HEK293T (cell line): ENCODE measurements around the gene CALR3.
"Not testable (repeated sequence)": the region's sequence is repeated elsewhere in the genome, so short reads cannot be mapped to it uniquely, and the experiment has no call there.

Experiments
- CTCF ChIA-PET: fragments of 350-600 bp; formaldehyde crosslinking; extraction: SDS; loops from one replicate; lab custom pipeline; 2021; ENCODE audit warnings: antibody characterized with exemption, inconsistent platforms; lab: Yijun Ruan, JAX
- POLR2A ChIA-PET: fragments of 350-600 bp; formaldehyde crosslinking; extraction: SDS; loops from one replicate; lab custom pipeline; 2020; ENCODE audit warnings: antibody characterized with exemption, inconsistent platforms; lab: Yijun Ruan, JAX
- DNase-seq: peaks from one replicate; pipeline ENCODE4 v3.0.0; 2012; ENCODE audit warnings: mixed read lengths; ENCODE audit errors: extremely low spot score
- ARNT ChIP-seq: fragments of 450-650 bp; IDR thresholded peaks from 2 replicates; pipeline ENCODE4 v1.6.1; 2017; ENCODE audit warnings: mild to moderate bottlenecking
- BHLHE40 ChIP-seq: fragments of 450-650 bp; IDR thresholded peaks from 2 replicates; pipeline ENCODE4 v1.6.1; 2016; ENCODE audit warnings: mild to moderate bottlenecking, moderate library complexity, borderline replicate concordance
- CTBP1 ChIP-seq: fragments of 450-650 bp; IDR thresholded peaks from 2 replicates; pipeline ENCODE4 v1.6.1; 2016; ENCODE audit warnings: borderline replicate concordance
- ELF4 ChIP-seq: fragments of 450-650 bp; IDR thresholded peaks from 2 replicates; pipeline ENCODE4 v1.6.1; 2017; ENCODE audit warnings: antibody characterized with exemption
- FOXA1 ChIP-seq: fragments of 450-650 bp; IDR thresholded peaks from 2 replicates; pipeline ENCODE4 v1.6.1; 2016; ENCODE audit warnings: mild to moderate bottlenecking
- FOXM1 ChIP-seq: fragments of 450-650 bp; IDR thresholded peaks from 2 replicates; pipeline ENCODE4 v1.6.1; 2017; ENCODE audit warnings: mild to moderate bottlenecking, borderline replicate concordance
- HDGF ChIP-seq: fragments of 450-650 bp; IDR thresholded peaks from 2 replicates; pipeline ENCODE4 v1.6.1; 2017; ENCODE audit warnings: antibody characterized with exemption, borderline replicate concordance
- L3MBTL2 ChIP-seq: fragments of 450-650 bp; conservative IDR thresholded peaks from 2 replicates; pipeline ENCODE4 v1.6.1; 2016; ENCODE audit warnings: mild to moderate bottlenecking
- LEF1 ChIP-seq: fragments of 450-650 bp; IDR thresholded peaks from 2 replicates; pipeline ENCODE4 v1.6.1; 2017; ENCODE audit warnings: mild to moderate bottlenecking, borderline replicate concordance
- NFRKB ChIP-seq: fragments of 450-650 bp; IDR thresholded peaks from 2 replicates; pipeline ENCODE4 v1.6.1; 2016; ENCODE audit warnings: mild to moderate bottlenecking, moderate library complexity
- SP1 ChIP-seq: fragments of 450-650 bp; IDR thresholded peaks from 2 replicates; pipeline ENCODE4 v1.6.1; 2017
- SUZ12 ChIP-seq: fragments of 450-650 bp; IDR thresholded peaks from 2 replicates; pipeline ENCODE4 v1.6.1; 2016; ENCODE audit warnings: mild to moderate bottlenecking
- TARDBP ChIP-seq: fragments of 450-650 bp; IDR thresholded peaks from 2 replicates; pipeline ENCODE4 v1.6.1; 2016
- ZNF384 ChIP-seq: fragments of 450-650 bp; IDR thresholded peaks from 2 replicates; pipeline ENCODE4 v1.6.1; 2016
- TF ChIP-seq, protein P1 (sequence below): fragments of 450-650 bp; IDR thresholded peaks from 2 replicates; pipeline ENCODE4 v1.6.1; 2016

CALR3 gene

GRCh38 chr19:16476401-16476800, 19.6 kb downstream of the CALR3 start:
- POLR2A ChIA-PET: no interaction called here
- no peak for TF ChIP-seq FOXM1
- DNase-seq: no peak
- CTCF ChIA-PET: no interaction called here

- ChIA-PET POLR2A (no interaction called here), CTCF (no interaction called here)
- DNase-seq: no peak
- no peak for TF ChIP-seq ZNF384
- no peak for TF ChIP-seq NFRKB
- TF ChIP-seq TARDBP: no peak
- no peak for TF ChIP-seq FOXM1
- no peak for TF ChIP-seq LEF1
- TF ChIP-seq SUZ12: no peak
- TF ChIP-seq BHLHE40: no peak
- TF ChIP-seq ARNT: no peak
- no peak for TF ChIP-seq FOXA1
- no peak for TF ChIP-seq ELF4
- TF ChIP-seq, protein P1, sequence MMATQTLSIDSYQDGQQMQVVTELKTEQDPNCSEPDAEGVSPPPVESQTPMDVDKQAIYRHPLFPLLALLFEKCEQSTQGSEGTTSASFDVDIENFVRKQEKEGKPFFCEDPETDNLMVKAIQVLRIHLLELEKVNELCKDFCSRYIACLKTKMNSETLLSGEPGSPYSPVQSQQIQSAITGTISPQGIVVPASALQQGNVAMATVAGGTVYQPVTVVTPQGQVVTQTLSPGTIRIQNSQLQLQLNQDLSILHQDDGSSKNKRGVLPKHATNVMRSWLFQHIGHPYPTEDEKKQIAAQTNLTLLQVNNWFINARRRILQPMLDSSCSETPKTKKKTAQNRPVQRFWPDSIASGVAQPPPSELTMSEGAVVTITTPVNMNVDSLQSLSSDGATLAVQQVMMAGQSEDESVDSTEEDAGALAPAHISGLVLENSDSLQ: no peak
- no peak for TF ChIP-seq L3MBTL2
- TF ChIP-seq CTBP1: no peak
- TF ChIP-seq SP1: no peak
- no peak for TF ChIP-seq HDGF
Measured at GRCh38 chr19:16473875-16474392, 22.0 kb downstream of the CALR3 start.

DNA sequence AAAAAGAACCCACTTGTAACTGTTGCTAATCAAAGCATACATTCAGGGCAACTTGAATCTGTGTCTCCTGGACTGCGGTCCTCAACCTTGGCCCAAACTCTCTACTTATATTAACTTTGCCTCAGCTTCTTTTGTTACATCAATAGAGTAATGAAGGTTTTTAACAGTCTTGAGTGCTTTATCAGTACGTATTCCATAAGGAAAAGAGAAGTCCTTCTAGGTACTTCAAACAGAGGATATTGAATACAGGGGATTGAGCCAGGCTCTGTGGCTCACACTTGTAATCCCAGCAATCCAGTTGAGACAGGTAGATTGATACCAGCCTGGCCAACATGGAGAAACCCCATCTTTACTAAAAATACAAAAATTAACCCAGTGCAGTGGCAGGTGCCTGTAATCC, 23.0 kb downstream of the CALR3 start:
- TF ChIP-seq LEF1 (no peak), SUZ12 (no peak), L3MBTL2 (no peak), ELF4 (no peak), FOXA1 (no peak), ZNF384 (no peak), TARDBP (no peak), HDGF (no peak), NFRKB (no peak), CTBP1 (no peak), BHLHE40 (no peak)
- TF ChIP-seq, protein P1: no peak
- POLR2A ChIA-PET: no interaction called here
- no peak for DNase-seq
- CTCF ChIA-PET: no interaction called here

- DNase-seq, POLR2A ChIA-PET, CTCF ChIA-PET: not testable (repeated sequence)
Measured at GRCh38 chr19:16472559-16472899, 23.4 kb downstream of the CALR3 start.

GRCh38 chr19:16470911-16471811, 24.8 kb downstream of the CALR3 start:
- POLR2A ChIA-PET: interaction anchor here (1.0 to 2.1 kb wide), 4 partner anchors 9 to 48 kb away, joined by 3 to 7 read pairs (median 4); partner anchors contain the start of genes C19orf44 and CALR3
- CTCF ChIA-PET: interaction anchor here (0.5 to 1.0 kb wide), 2 partner anchors 29 to 245 kb away, joined by 3 to 4 read pairs; no protein-coding TSS in a partner anchor
- no peak for DNase-seq
- TF ChIP-seq BHLHE40 (no peak), TARDBP (no peak), LEF1 (0 out of 2 replicates have a peak, but pooled peaks have one; percentile 20), SUZ12 (no peak)
- TF ChIP-seq, protein P1: no peak

DNA sequence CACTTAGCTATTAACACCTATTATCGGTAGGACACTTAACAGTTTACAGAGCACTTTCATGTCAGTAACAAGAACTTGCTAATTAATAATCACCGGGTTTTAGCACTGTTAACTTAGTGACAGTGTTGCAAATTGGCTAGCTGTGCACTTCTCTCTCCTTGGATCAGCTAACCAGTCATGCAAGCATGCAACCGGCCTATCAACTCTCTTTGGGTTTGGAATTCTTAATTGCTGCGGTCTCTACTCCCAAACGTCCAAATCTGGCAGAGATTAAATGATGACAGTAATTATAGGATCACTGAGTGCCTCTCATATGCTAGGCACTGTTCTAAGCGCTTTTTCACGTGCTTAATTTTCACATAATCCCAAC, 25.4 kb downstream of the CALR3 start:
- TF ChIP-seq ZNF384 (no peak), CTBP1 (no peak), ARNT (no peak), SUZ12 (no peak), HDGF (no peak), ELF4 (no peak), FOXA1 (no peak), SP1 (no peak), NFRKB (no peak)
- ChIA-PET POLR2A (interaction anchor here (1.0 to 2.1 kb wide), 4 partner anchors 8 to 48 kb away, joined by 3 to 7 read pairs (median 4); partner anchors contain the start of genes C19orf44 and CALR3), CTCF (interaction anchor here (1.0 kb wide), 1 partner anchor 28 kb away, joined by 3 read pairs; no protein-coding TSS in a partner anchor)
- no peak for DNase-seq

DNA sequence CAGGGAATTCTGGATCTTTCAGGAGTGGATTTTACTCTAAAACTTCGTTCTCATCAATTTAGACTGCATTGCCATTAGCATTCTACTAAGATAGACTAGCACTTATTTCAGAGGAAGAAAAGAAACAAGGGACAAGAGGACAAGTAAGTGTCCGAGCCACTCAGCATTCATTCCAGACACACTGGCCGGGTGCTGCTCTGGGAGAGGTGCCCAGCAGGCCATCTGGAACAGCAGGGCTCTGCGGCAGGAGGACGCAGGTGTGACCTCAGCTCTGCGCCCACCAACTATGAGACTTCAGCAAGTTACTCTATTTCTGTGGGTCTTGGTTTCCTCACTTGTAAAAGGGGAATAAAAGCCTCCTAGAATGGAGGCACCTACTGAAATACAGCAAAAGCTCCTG, 28.4 kb downstream of the CALR3 start:
- POLR2A ChIA-PET: interaction anchor here (0.6 kb wide), 1 partner anchor 23 kb away, joined by 3 read pairs; no protein-coding TSS in a partner anchor
- no peak for DNase-seq
- TF ChIP-seq CTBP1 (no peak), TARDBP (no peak), SP1 (no peak), ZNF384 (no peak), BHLHE40 (no peak), NFRKB (no peak), ELF4 (no peak), ARNT (no peak), L3MBTL2 (no peak), FOXA1 (no peak)
- TF ChIP-seq, protein P1: no peak
- CTCF ChIA-PET: no interaction called here

DNA sequence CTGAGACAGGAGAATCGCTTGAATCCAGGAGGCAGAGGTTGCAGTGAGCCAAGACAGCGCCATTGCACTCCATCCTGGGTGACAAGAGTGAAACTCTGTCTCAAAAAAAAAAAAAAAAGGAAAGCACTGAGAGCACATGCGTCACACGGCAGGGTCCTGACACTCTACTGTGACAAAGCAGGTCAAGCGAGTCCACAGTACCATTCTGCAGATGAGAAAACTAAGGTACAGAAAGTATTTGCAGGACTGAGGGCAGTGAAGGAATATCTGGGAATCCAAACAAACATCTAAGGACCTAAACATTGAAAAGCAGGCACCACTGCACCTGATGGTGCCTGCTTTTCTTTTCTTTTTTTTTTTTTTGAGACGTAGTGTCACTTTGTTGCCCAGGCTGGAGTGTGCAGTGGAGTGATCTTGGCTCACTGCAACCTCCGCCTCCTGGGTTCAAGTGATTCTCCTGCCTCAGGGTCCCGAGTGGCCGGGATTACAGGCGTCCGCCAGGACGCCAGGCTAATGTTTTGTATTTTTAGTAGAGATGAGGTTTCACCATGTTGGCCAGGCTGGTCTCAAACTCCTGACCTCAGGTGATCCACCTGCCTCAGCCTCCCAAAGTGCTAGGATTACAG, 29.1 kb downstream of the CALR3 start:
- CTCF ChIA-PET, DNase-seq, POLR2A ChIA-PET: not testable (repeated sequence)
